ENCODE data around the gene CFAP43.

The CFAP43 gene

GRCh38 chr10:104216631-104217030, 15.5 kb downstream of the CFAP43 start:
- Histone ChIP-seq H3K79me2 (ENCODE audit: insufficient read depth, low read depth) (no peaks in the 10 kb centered on the region), H3K4me1 (ENCODE audit: low read depth, poor library complexity, severe bottlenecking) (no peaks in the 10 kb centered on the region), H3K4me3 (IDR thresholded peaks at IDR 0.05; ENCODE audit: insufficient read depth, low read depth, low read length) (no peak overlapping the region), H3K4me2 (no peak overlapping the region), H3K36me3 (ENCODE audit: insufficient read depth) (no peaks in the 10 kb centered on the region), H3K27ac (no peak overlapping the region), H3K9ac (no peak overlapping the region), H4K20me1 (ENCODE audit: insufficient read depth) (no peaks in the 10 kb centered on the region), H3K27me3 (ENCODE audit: insufficient read depth, low read depth) (no peaks in the 10 kb centered on the region), H2AFZ (ENCODE audit: low read depth) (no peak overlapping the region)
- no peak for TF ChIP-seq CTCF (conservative IDR thresholded peaks at IDR 0.05; ENCODE audit: low read depth, low read length)

DNA sequence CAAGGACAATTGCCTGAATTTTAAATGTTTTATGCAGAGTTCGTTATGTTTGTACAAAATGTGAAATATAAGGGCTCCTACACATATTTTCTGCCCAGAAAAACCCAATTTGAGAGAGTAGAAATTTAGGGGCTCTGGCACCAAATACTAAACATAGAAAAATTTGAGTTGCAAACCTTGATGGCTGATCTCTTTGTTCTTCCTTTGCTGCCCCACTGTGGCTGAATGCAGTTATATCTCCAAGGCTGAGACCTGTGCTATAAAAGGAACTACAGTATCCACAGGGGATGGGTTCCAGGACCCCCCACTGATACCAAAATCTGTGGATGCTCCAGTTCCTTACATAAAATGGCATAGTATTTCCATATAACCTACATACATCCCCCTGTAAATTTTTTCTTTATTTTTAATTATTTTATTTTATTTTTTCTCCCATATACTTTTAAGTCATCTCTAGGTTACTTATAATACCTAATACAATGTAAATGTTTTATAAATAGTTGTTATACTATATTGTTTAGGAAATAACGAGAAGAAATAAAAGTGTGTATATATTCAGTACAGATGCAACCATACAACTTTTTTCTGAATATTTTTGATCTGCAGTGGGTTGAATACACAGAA, 22.5 kb downstream of the CFAP43 start:
- Histone ChIP-seq H4K20me1 (ENCODE audit: insufficient read depth) (no peaks in the 10 kb centered on the region), H2AFZ (ENCODE audit: low read depth) (no peak overlapping the region), H3K36me3 (ENCODE audit: insufficient read depth) (no peaks in the 10 kb centered on the region), H3K4me1 (ENCODE audit: low read depth, poor library complexity, severe bottlenecking) (no peaks in the 10 kb centered on the region), H3K9ac (no peak overlapping the region), H3K4me3 (IDR thresholded peaks at IDR 0.05; ENCODE audit: insufficient read depth, low read depth, low read length) (no peak overlapping the region), H3K79me2 (ENCODE audit: insufficient read depth, low read depth) (no peaks in the 10 kb centered on the region), H3K27me3 (ENCODE audit: insufficient read depth, low read depth) (no peaks in the 10 kb centered on the region), H3K27ac (no peak overlapping the region), H3K4me2 (no peak overlapping the region)
- peak; percentile 69 for TF ChIP-seq CTCF (conservative IDR thresholded peaks at IDR 0.05; ENCODE audit: low read depth, low read length)

DNA sequence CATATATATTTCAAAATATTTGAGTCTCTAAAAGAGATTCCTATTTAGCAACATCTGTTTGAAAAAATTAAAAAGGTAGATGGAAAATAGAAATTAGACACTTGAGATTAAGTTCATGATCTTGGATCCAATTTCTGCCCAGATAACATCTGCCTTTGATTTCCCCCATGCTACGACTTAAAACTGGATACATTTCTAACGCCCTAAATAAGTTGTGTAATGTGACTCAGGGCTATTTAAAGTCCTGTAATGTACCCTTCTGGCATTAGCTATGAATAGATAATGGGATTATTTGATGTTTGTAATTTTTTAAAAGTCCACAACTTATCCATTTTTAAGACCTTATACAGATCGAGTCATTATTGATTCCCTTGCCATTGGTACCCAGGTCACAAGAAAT, 23.4 kb downstream of the CFAP43 start:
- Histone ChIP-seq H3K36me3 (ENCODE audit: insufficient read depth) (no peaks in the 10 kb centered on the region), H4K20me1 (ENCODE audit: insufficient read depth) (no peaks in the 10 kb centered on the region), H3K79me2 (ENCODE audit: insufficient read depth, low read depth) (no peaks in the 10 kb centered on the region), H2AFZ (ENCODE audit: low read depth) (no peak overlapping the region), H3K4me3 (IDR thresholded peaks at IDR 0.05; ENCODE audit: insufficient read depth, low read depth, low read length) (no peak overlapping the region), H3K4me1 (ENCODE audit: low read depth, poor library complexity, severe bottlenecking) (no peaks in the 10 kb centered on the region), H3K27me3 (ENCODE audit: insufficient read depth, low read depth) (no peaks in the 10 kb centered on the region), H3K4me2 (no peak overlapping the region), H3K27ac (no peak overlapping the region), H3K9ac (no peak overlapping the region)
- no peak for TF ChIP-seq CTCF (conservative IDR thresholded peaks at IDR 0.05; ENCODE audit: low read depth, low read length)

- no peak for TF ChIP-seq CTCF (conservative IDR thresholded peaks at IDR 0.05; ENCODE audit: low read depth, low read length)
- Histone ChIP-seq H3K27me3 (ENCODE audit: insufficient read depth, low read depth) (no peaks in the 10 kb centered on the region), H3K9ac (no peak overlapping the region), H3K4me2 (no peak overlapping the region), H4K20me1 (ENCODE audit: insufficient read depth) (no peaks in the 10 kb centered on the region), H2AFZ (ENCODE audit: low read depth) (no peak overlapping the region), H3K4me3 (IDR thresholded peaks at IDR 0.05; ENCODE audit: insufficient read depth, low read depth, low read length) (no peak overlapping the region), H3K27ac (no peak overlapping the region), H3K4me1 (ENCODE audit: low read depth, poor library complexity, severe bottlenecking) (no peaks in the 10 kb centered on the region), H3K79me2 (ENCODE audit: insufficient read depth, low read depth) (no peaks in the 10 kb centered on the region), H3K36me3 (ENCODE audit: insufficient read depth) (no peaks in the 10 kb centered on the region)
Measured at GRCh38 chr10:104202231-104202630, 29.9 kb downstream of the CFAP43 start.

Measured in KMS-11 (cell line).